NCI-H748 (cell line): Measurements from ENCODE around the gene GCKR.

Experiments
- DNase-seq: peaks from one replicate; lab custom pipeline; 2025; ENCODE audit not compliant: unreplicated experiment; lab: John Stamatoyannopoulos, UW

The GCKR gene

DNA sequence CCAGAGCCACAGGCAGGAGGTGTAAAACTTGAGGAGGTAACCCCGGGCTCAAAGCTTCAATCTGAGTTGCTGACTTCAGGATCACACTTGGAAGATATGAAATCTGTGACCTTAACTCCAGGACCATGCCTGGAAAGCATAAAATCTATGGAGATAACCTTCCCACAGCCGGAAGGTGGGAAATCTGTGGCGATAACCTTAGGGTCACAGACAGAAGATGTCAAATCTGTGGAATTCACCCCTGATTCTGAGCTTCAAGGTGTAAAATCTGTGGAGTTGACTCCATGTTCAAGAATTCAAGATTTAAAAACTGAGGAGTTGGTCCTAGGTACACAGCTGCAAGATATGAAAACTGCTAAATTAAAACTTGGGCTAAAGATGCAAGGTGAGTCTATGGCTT, 74.6 kb downstream of the GCKR start:
- DNase-seq = no peak

DNA sequence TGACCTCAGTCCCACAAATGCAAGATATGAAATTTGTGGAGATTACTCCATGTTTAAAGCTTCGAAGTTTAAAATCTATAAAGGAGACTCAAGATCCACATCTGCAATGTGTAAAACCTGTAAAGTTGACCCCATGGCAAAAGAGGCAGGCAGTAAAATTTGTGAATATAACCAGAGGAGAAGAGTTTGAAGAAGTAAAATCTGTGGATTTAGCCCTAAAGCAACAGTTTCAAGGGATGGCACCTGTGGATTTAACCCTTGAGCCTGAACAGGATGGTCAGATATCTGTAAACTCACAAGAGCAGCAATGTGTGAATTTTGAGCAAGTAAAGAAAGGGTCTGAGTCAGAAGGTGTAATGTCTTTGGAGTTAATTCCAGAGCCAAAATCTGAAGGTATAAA, 75.0 kb downstream of the GCKR start:
- DNase-seq = no peak

- DNase-seq = no peak
Observed at GRCh38 chr2:27572439-27572838, 75.8 kb downstream of the GCKR start.

GRCh38 chr2:27572998-27573429, 76.4 kb downstream of the GCKR start:
- no peak for DNase-seq
